Measurements from ENCODE around the gene DHFR.
"Not testable (repeated sequence)": the region's sequence is repeated elsewhere in the genome, so short reads cannot be mapped to it uniquely, and the experiment has no call there.

Gene DHFR

DNA sequence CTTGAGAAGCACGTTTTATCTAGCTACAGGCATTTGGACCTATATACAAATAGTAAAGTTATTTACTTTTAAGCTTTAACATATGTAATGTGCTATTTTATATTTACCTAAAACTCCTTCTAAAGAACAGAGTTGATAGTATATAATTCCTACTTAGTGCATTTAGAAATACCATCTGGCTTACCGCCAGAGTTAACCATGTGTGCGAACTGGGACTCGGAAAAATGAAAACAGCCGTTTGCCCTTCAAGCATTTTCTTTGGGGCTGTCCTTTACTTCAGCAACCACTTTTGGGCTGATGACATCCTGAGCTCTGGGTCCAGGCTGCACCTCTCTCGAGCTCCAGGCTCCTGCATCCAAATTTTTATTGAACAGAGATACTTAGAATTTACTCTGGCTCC lies 21.9 kb upstream of the DHFR start:
- no peak for DNase-seq (ENCODE audit: low read depth)
- no peak overlapping the region for H3K4me3 ChIP-seq (ENCODE audit: control insufficient read depth, low read depth, low read length)
- TF ChIP-seq, protein P1, sequence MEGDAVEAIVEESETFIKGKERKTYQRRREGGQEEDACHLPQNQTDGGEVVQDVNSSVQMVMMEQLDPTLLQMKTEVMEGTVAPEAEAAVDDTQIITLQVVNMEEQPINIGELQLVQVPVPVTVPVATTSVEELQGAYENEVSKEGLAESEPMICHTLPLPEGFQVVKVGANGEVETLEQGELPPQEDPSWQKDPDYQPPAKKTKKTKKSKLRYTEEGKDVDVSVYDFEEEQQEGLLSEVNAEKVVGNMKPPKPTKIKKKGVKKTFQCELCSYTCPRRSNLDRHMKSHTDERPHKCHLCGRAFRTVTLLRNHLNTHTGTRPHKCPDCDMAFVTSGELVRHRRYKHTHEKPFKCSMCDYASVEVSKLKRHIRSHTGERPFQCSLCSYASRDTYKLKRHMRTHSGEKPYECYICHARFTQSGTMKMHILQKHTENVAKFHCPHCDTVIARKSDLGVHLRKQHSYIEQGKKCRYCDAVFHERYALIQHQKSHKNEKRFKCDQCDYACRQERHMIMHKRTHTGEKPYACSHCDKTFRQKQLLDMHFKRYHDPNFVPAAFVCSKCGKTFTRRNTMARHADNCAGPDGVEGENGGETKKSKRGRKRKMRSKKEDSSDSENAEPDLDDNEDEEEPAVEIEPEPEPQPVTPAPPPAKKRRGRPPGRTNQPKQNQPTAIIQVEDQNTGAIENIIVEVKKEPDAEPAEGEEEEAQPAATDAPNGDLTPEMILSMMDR (IDR thresholded peaks at IDR 0.05; ENCODE audit: control insufficient read depth, insufficient read depth, low read depth, low read length, missing control alignments): no peak

GRCh38 chr5:80672140-80672736 lies 17.5 kb upstream of the DHFR start:
- no peak overlapping the region for H3K4me3 ChIP-seq (ENCODE audit: control insufficient read depth, low read depth, low read length)
- TF ChIP-seq, protein P1 (IDR thresholded peaks at IDR 0.05; ENCODE audit: control insufficient read depth, insufficient read depth, low read depth, low read length, missing control alignments): peak; percentile 84
- DNase-seq (ENCODE audit: low read depth): no peak

DNA sequence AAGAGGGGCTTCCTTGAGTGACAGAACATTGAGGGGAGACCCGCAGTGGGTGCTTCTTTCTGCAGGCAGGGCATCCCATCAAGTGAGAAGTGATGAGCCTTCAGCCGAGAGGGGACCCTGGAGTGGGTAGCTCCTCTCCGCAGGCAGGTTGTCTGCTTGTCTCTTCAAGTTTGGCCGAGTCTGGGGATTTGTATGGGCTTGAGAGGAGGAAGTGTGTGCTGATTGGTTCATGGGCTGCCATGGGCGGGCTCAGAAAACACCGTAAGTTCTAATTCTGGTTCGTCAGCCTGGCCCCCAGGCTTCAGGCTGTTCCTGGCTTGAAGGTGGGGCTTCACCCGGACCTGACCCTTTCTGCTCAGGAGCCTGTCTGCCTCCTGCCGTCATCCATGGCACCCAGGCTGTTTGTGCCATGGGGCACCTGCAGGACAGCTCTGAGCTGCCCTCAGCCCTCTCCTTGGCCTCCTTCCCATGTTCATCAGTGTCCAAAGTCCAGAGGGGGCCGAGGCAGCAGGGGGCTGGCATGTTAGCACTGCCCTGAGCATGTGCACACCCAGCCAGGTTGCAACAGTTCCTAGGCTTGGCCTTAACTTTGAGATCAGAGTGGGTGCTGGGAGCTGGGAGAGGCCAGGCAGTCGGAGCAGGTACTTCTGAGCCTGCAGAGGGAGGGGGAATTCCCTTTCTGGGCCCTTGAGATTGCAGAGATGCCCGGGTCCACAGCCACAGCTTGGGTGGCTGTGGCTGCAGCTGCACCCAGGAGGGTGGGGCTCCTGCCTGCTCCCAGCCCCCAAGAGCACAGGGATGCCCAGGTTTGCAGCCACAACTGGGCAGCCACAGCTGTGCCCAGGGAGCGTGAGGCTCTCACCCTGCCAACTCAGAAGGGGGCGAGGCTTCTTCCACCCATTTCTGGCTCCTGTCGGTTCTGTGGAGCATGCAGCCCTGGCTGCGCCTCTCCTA lies 13.5 kb upstream of the DHFR start:
- H3K4me3 ChIP-seq (ENCODE audit: control insufficient read depth, low read depth, low read length): no peak overlapping the region
- TF ChIP-seq, protein P1 (IDR thresholded peaks at IDR 0.05; ENCODE audit: control insufficient read depth, insufficient read depth, low read depth, low read length, missing control alignments): no peak
- no peak for DNase-seq (ENCODE audit: low read depth)

- H3K4me3 ChIP-seq (ENCODE audit: control insufficient read depth, low read depth, low read length): no peak overlapping the region
- no peak for DNase-seq (ENCODE audit: low read depth)
- TF ChIP-seq, protein P1 (IDR thresholded peaks at IDR 0.05; ENCODE audit: control insufficient read depth, insufficient read depth, low read depth, low read length, missing control alignments): no peak
These were observed 12.6 kb upstream of the DHFR start for GRCh38 chr5:80667384-80667783.

DNA sequence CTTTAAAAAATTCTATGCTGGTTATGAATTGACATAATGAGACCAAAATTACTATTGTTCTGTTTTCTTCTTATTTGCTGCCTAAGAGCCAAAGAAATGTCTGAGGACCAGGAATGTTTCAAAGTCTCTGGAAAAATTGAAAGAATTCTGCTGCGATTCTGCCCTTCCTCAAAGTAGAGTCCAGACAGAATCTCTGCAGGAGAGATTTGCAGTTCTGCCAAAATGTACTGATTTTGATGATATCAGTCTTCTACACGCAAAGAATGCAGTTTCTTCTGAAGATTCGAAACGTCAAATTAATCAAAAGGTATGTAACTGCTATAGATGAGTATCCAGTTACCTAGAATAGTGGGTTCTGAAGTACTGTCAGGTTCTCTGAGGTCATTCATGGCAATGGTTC lies 10.3 kb upstream of the DHFR start:
- DNase-seq (ENCODE audit: low read depth): no peak
- TF ChIP-seq, protein P1 (IDR thresholded peaks at IDR 0.05; ENCODE audit: control insufficient read depth, insufficient read depth, low read depth, low read length, missing control alignments): no peak
- no peak overlapping the region for H3K4me3 ChIP-seq (ENCODE audit: control insufficient read depth, low read depth, low read length)

DNA sequence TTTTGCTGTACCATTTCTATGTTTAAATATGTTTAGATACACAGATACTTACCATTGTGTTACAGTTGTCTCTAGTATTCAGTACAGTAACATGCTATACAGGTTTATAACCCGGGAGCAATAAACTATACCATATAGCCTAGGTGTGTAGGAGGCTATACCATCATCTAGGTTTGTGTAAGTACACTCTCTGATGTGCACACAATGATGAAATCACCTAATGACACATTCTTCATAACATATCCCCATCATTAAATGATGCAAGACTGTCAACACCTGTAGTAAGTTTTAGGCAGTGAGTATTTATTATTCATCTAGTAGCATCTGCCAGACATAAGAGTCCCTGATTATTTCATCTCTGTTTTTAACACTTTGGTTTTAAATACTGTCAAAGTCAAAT lies 7.3 kb upstream of the DHFR start:
- TF ChIP-seq, protein P1 (IDR thresholded peaks at IDR 0.05; ENCODE audit: control insufficient read depth, insufficient read depth, low read depth, low read length, missing control alignments): no peak
- DNase-seq (ENCODE audit: low read depth): no peak
- H3K4me3 ChIP-seq (ENCODE audit: control insufficient read depth, low read depth, low read length): no peak overlapping the region

GRCh38 chr5:80660661-80661060 lies 5.9 kb upstream of the DHFR start:
- not testable (repeated sequence) for DNase-seq (ENCODE audit: low read depth); H3K4me3 ChIP-seq (ENCODE audit: control insufficient read depth, low read depth, low read length)
